ENCODE measurements around the gene DDX3Y. TPM values are rescaled to one million over a fixed set of nuclear protein-coding genes. Genes with fewer than 3 reads are reported as not detected.

The DDX3Y gene
- total and polyA plus RNA-seq, 9 of the 15 experiments (the other 6 are each of a cell fraction or from before 2014, with no cell fraction given): 0.18 TPM; not detected in 8

GRCh38 chrY:12867960-12868359 is 36.7 kb upstream of the DDX3Y start (continued):
- no peak for TF ChIP-seq MXD1 (CRISPR knock-in tag; IDR thresholded peaks at IDR 0.05; ENCODE audit: borderline replicate concordance, poor library complexity, severe bottlenecking)
- no peak for TF ChIP-seq FOXJ3 (CRISPR knock-in tag; IDR thresholded peaks at IDR 0.05)
- no peak for TF ChIP-seq CTCF (IDR thresholded peaks at IDR 0.05 in 2 of 3, conservative IDR thresholded peaks at IDR 0.05 in 1 of 3; ENCODE audit: insufficient read depth in 2 of 3, low read depth in 1 of 3, low read length in 3 of 3)
- TF ChIP-seq EP400 (IDR thresholded peaks at IDR 0.05): no peak
- no peak for TF ChIP-seq ZNF134 (CRISPR knock-in tag; conservative IDR thresholded peaks at IDR 0.05)

- Histone ChIP-seq H2AFZ (ENCODE audit: low read depth, low read length) (no peak overlapping the region), H4K20me1 (replicated peaks; ENCODE audit: control insufficient read depth, insufficient read depth, low read length) (no peaks in the 10 kb centered on the region), H3K79me2 (ENCODE audit: control insufficient read depth, insufficient read depth, low read length) (no peaks in the 10 kb centered on the region), H3K4me3 (no peak overlapping the region), H3K9ac (ENCODE audit: insufficient read depth in 1 of 2, low read depth in 2 of 2, low read length in 2 of 2) (no peak overlapping the region), H3K9me3 (replicated peaks; ENCODE audit: control insufficient read depth, insufficient read depth, low read depth, low read length) (no peaks in the 10 kb centered on the region), H3K9me1 (ENCODE audit: control insufficient read depth, insufficient read depth, low read length) (no peaks in the 10 kb centered on the region), H3K27me3 (ENCODE audit: control insufficient read depth in 2 of 2, insufficient read depth in 2 of 2, low read length in 2 of 2) (no peaks in the 10 kb centered on the region), H3K27ac (ENCODE audit: extremely low read depth, low read depth, low read length) (no peak overlapping the region), H3K36me3 (ENCODE audit: control insufficient read depth, insufficient read depth, low read length) (no peaks in the 10 kb centered on the region), H3K4me2 (ENCODE audit: insufficient read depth, low read length) (no peak overlapping the region), H3K4me1 (replicated peaks in 1 of 2; ENCODE audit: control insufficient read depth in 2 of 2, insufficient read depth in 2 of 2, low read length in 2 of 2) (no peaks in the 10 kb centered on the region)
- TF ChIP-seq ZBTB34 (CRISPR knock-in tag; IDR thresholded peaks at IDR 0.05): no peak
- no peak for TF ChIP-seq SREBF2 (CRISPR knock-in tag; IDR thresholded peaks at IDR 0.05)
- no peak for TF ChIP-seq SIRT6 (IDR thresholded peaks at IDR 0.05; ENCODE audit: low read depth, low read length)
- TF ChIP-seq SFPQ (IDR thresholded peaks at IDR 0.05; ENCODE audit: low read depth, low read length): no peak
- TF ChIP-seq THAP7 (CRISPR knock-in tag; IDR thresholded peaks at IDR 0.05): no peak
- TF ChIP-seq KAT2B (IDR thresholded peaks at IDR 0.05; ENCODE audit: low read depth, low read length): no peak
- no peak for TF ChIP-seq KLF13 (tag; IDR thresholded peaks at IDR 0.05; ENCODE audit: borderline replicate concordance, low read depth)
- FAIRE-seq (no peak), DNase-seq (ENCODE audit: extremely low read depth in 1 of 4, low spot score in 3 of 4) (no peak), ATAC-seq (no peak)
- intact Hi-C loops (cut with micrococcal nuclease): no loop called here
- POLR2A ChIA-PET: no interaction called here
- BruUV-seq (replicated peaks): no TSS peak
- CTCF ChIA-PET (ENCODE audit: low intra/inter-chr PET ratio): no interaction called here
- in situ Hi-C loops (cut with MboI): no loop called here
Measured at GRCh38 chrY:12896973-12897372, 7.7 kb upstream of the DDX3Y start.
